Thyroid gland (tissue), 4 donors: Measurements from ENCODE around the gene SPEF2.
A peak's percentile ranks its signal among the peaks of the same experiment; 100 is the strongest.

ENCODE experiments used
- CTCF ChIP-seq, 6 experiments: fragments of 200-600 bp in 3 of 6; fragments of 450-650 bp in 3 of 6; sonication (generic) in 3 of 6; IDR thresholded peaks; one replicate each; pipeline ENCODE4 v1.5.1; 2016 to 2019; ENCODE audit warnings: antibody characterized with exemption in 6 of 6, mild to moderate bottlenecking in 2 of 6, inconsistent platforms in 1 of 6, moderate library complexity in 1 of 6
- POLR2A ChIP-seq, 2 donors: fragments of 450-650 bp; IDR thresholded peaks; one replicate each; pipeline ENCODE4 v1.6.1; 2017; ENCODE audit warnings: antibody characterized with exemption in 2 of 2, mild to moderate bottlenecking in 2 of 2, moderate library complexity in 1 of 2

- peak in 2 of 6 experiments; percentile 43 to 45 for TF ChIP-seq CTCF (IDR thresholded peaks at IDR 0.05)
- TF ChIP-seq POLR2A (IDR thresholded peaks at IDR 0.05) = no peak
Measured at GRCh38 chr5:35815089-35815936, 197.7 kb downstream of the SPEF2 start.
